A549 (cell line): ENCODE data around the gene CD63. TPM values are rescaled to one million over a fixed set of nuclear protein-coding genes. Genes with fewer than 3 reads are reported as not detected.

Experiments
- ATAC-seq, 2 experiments: fragments of 200-7000 bp in 1 of 2; fragments of >200 bp in 1 of 2; cut with Nextera tagmentation in 1 of 2; cut with Tn5 transposase in 1 of 2; 3 replicates each; pipeline versions ENCODE4 v1.8.0 to v1.9.1; 2018 to 2020; ENCODE audit warnings: mild to moderate bottlenecking in 1 of 2, moderate library complexity in 1 of 2
- CTCF ChIA-PET: fragments of 300-600 bp; sonication (Branson Sonifier 250); formaldehyde crosslinking; extraction: SDS; loops from one replicate; lab custom pipeline; 2021; ENCODE audit warnings: antibody characterized with exemption, inconsistent platforms; lab: Yijun Ruan, JAX
- POLR2A ChIA-PET: fragments of 350-600 bp; formaldehyde crosslinking; extraction: SDS; loops from one replicate; lab custom pipeline; 2021; ENCODE audit warnings: antibody characterized with exemption, inconsistent platforms; lab: Yijun Ruan, JAX
- DNase-seq, 2 experiments: peaks; one replicate each; pipeline versions ENCODE4 v3.0.0 to v3.0.0-alpha.2; 2011 to 2016; ENCODE audit warnings: low read depth in 1 of 2, low spot score in 1 of 2
- FAIRE-seq: peaks from 2 replicates; lab custom pipeline; 2011; peaks lifted over from hg19 to GRCh38; lab: Jason Lieb, UNC
- H3K27ac ChIP-seq, 2 experiments: fragments of >200 bp; sonication (Bioruptor Twin); formaldehyde crosslinking; 3 replicates each; pipeline ENCODE4 v1.5.1; 2016 to 2017
- H3K4me1 ChIP-seq: fragments of >200 bp; sonication (Bioruptor Twin); formaldehyde crosslinking; 3 replicates; pipeline ENCODE4 v1.6.1; 2016
- H3K4me2 ChIP-seq: fragments of >200 bp; sonication (Bioruptor Twin); formaldehyde crosslinking; 3 replicates; pipeline ENCODE4 v1.6.1; 2016
- H3K4me3 ChIP-seq: fragments of >200 bp; sonication (Bioruptor Twin); formaldehyde crosslinking; 3 replicates; pipeline ENCODE4 v1.5.1; 2016
- H3K9me3 ChIP-seq: fragments of >200 bp; sonication (Bioruptor Twin); formaldehyde crosslinking; 3 replicates; pipeline ENCODE4 v1.6.1; 2016
- BHLHE40 ChIP-seq: IDR thresholded peaks from 2 replicates; pipeline ENCODE4 v1.6.1; 2012; ENCODE audit warnings: low read depth, low read length, inconsistent platforms
- CBX2 ChIP-seq: fragments of 200-600 bp; sonication (generic); IDR thresholded peaks from 2 replicates; pipeline ENCODE4 v1.6.1; 2016; ENCODE audit warnings: low read depth, mild to moderate bottlenecking, borderline replicate concordance
- EP300 ChIP-seq, 2 experiments: fragments of >200 bp; sonication (Bioruptor Twin); formaldehyde crosslinking; IDR thresholded peaks; 2 replicates in 1 of 2; 3 replicates in 1 of 2; pipeline ENCODE4 v1.6.1; 2016 to 2017
- FOXS1 ChIP-seq: fragments of 250-450 bp; sonication (Bioruptor Pico); IDR thresholded peaks from 2 replicates; pipeline ENCODE4 v1.5.0; 2020; ENCODE audit warnings: mild to moderate bottlenecking, moderate library complexity
- GATA3 ChIP-seq: IDR thresholded peaks from 2 replicates; pipeline ENCODE4 v1.6.1; 2012; ENCODE audit warnings: borderline replicate concordance
- HMGXB4 ChIP-seq: fragments of 250-450 bp; sonication (Bioruptor Pico); IDR thresholded peaks from 2 replicates; pipeline ENCODE4 v1.5.0; 2021; ENCODE audit warnings: mild to moderate bottlenecking, moderate library complexity, borderline replicate concordance
- HOXA7 ChIP-seq: fragments of 250-450 bp; sonication (Bioruptor Pico); IDR thresholded peaks from 2 replicates; pipeline ENCODE4 v1.5.0; 2020; ENCODE audit warnings: mild to moderate bottlenecking, moderate library complexity
- HOXB5 ChIP-seq: fragments of 250-450 bp; sonication (Bioruptor Pico); IDR thresholded peaks from 2 replicates; pipeline ENCODE4 v1.5.0; 2020; ENCODE audit warnings: mild to moderate bottlenecking, moderate library complexity
- JUN ChIP-seq, 2 experiments: fragments of >200 bp; sonication (Bioruptor Twin); formaldehyde crosslinking; IDR thresholded peaks; 2 replicates in 1 of 2; 3 replicates in 1 of 2; pipeline ENCODE4 v1.6.1; 2016 to 2017
- JUNB ChIP-seq: fragments of >200 bp; sonication (Bioruptor Twin); formaldehyde crosslinking; IDR thresholded peaks from 2 replicates; pipeline ENCODE4 v1.6.1; 2016
- KDM5A ChIP-seq: fragments of 200-600 bp; sonication (generic); IDR thresholded peaks from 2 replicates; pipeline ENCODE4 v1.6.1; 2016; ENCODE audit warnings: antibody characterized with exemption, mild to moderate bottlenecking
- MAZ ChIP-seq: fragments of 150-350 bp; IDR thresholded peaks from 2 replicates; pipeline ENCODE4 v1.6.1; 2014; ENCODE audit warnings: antibody characterized with exemption, low read depth, low read length, borderline replicate concordance
- MYC ChIP-seq: IDR thresholded peaks from 2 replicates; pipeline ENCODE4 v1.6.1; 2012; ENCODE audit warnings: mild to moderate bottlenecking, inconsistent platforms, low read length, improper control_type of control experiment, borderline replicate concordance
- POLR2A ChIP-seq: IDR thresholded peaks from 2 replicates; pipeline ENCODE4 v1.6.1; 2012; ENCODE audit warnings: mild to moderate bottlenecking, low read length
- RAD21 ChIP-seq, 2 experiments: fragments of >200 bp in 1 of 2; sonication (Bioruptor Twin) in 1 of 2; formaldehyde crosslinking in 1 of 2; IDR thresholded peaks in 1 of 2; conservative IDR thresholded peaks in 1 of 2; 2 replicates in 1 of 2; 3 replicates in 1 of 2; pipeline ENCODE4 v1.6.1; 2012 to 2018; ENCODE audit warnings: inconsistent platforms in 1 of 2
- RARB ChIP-seq: fragments of 250-450 bp; sonication (Bioruptor Pico); IDR thresholded peaks from 2 replicates; pipeline ENCODE4 v1.8.0; 2021; ENCODE audit warnings: mild to moderate bottlenecking, moderate library complexity
- RNF2 ChIP-seq: fragments of 200-600 bp; sonication (generic); IDR thresholded peaks from 2 replicates; pipeline ENCODE4 v1.6.1; 2016; ENCODE audit warnings: low read depth, mild to moderate bottlenecking, antibody characterized with exemption, moderate library complexity, borderline replicate concordance
- SMC3 ChIP-seq: fragments of >200 bp; sonication (Bioruptor Twin); formaldehyde crosslinking; IDR thresholded peaks from 3 replicates; pipeline ENCODE4 v1.6.1; 2018; ENCODE audit warnings: inconsistent platforms
- SREBF2 ChIP-seq: fragments of 450-650 bp; IDR thresholded peaks from 2 replicates; pipeline ENCODE4 v1.6.1; 2014; ENCODE audit warnings: mild to moderate bottlenecking, moderate library complexity
- TFCP2L1 ChIP-seq: fragments of 250-450 bp; sonication (Bioruptor Pico); IDR thresholded peaks from 2 replicates; pipeline ENCODE4 v1.5.0; 2021; ENCODE audit warnings: mild to moderate bottlenecking
- TP53 ChIP-seq: fragments of 250-450 bp; sonication (Bioruptor Pico); IDR thresholded peaks from 2 replicates; pipeline ENCODE4 v1.5.0; 2021; ENCODE audit warnings: mild to moderate bottlenecking, moderate library complexity
- ZC3H11A ChIP-seq: fragments of 450-650 bp; IDR thresholded peaks from 2 replicates; pipeline ENCODE4 v1.6.1; 2014; ENCODE audit warnings: antibody characterized with exemption, mild to moderate bottlenecking
- ZNF302 ChIP-seq: fragments of 250-450 bp; sonication (Bioruptor Pico); IDR thresholded peaks from 2 replicates; pipeline ENCODE4 v1.9.0; 2021; ENCODE audit warnings: inconsistent platforms, mild to moderate bottlenecking, moderate library complexity
- ZSCAN20 ChIP-seq: fragments of 250-450 bp; sonication (Bioruptor Pico); IDR thresholded peaks from 2 replicates; pipeline ENCODE4 v1.8.0; 2022; ENCODE audit warnings: mild to moderate bottlenecking, moderate library complexity
- WGBS: methylation state at CpG from one replicate; pipeline ENCODE4 v1.1.6; 2017; ENCODE audit errors: missing lambda C conversion rate; 5-methylcytosine and 5-hydroxymethylcytosine counted together
- polyA plus RNA-seq, 4 experiments: library from polyadenylated mRNA; depleted of rRNA in 3 of 4; stranded (reverse); fragments of >200 nt; fragmentation: RNase III in 1 of 4; extraction: RNeasy Plus Mini Kit Qiagen cat#74134 plus additional on column Dnase treatment in 1 of 4; gene quantifications; 2 replicates in 3 of 4; 3 replicates in 1 of 4; pipeline ENCODE4 v1.2.3, GENCODE V29; 2011 to 2017
- TF ChIP-seq, protein P1 (sequence below): IDR thresholded peaks from 2 replicates; pipeline ENCODE4 v1.6.1; 2012
- TF ChIP-seq, protein P2 (sequence below): IDR thresholded peaks from 2 replicates; pipeline ENCODE4 v1.6.1; 2012

Gene CD63
- polyA plus RNA-seq, 2 of the 4 experiments (the other 2 are of a cell fraction) = 530 to 724 TPM

DNA sequence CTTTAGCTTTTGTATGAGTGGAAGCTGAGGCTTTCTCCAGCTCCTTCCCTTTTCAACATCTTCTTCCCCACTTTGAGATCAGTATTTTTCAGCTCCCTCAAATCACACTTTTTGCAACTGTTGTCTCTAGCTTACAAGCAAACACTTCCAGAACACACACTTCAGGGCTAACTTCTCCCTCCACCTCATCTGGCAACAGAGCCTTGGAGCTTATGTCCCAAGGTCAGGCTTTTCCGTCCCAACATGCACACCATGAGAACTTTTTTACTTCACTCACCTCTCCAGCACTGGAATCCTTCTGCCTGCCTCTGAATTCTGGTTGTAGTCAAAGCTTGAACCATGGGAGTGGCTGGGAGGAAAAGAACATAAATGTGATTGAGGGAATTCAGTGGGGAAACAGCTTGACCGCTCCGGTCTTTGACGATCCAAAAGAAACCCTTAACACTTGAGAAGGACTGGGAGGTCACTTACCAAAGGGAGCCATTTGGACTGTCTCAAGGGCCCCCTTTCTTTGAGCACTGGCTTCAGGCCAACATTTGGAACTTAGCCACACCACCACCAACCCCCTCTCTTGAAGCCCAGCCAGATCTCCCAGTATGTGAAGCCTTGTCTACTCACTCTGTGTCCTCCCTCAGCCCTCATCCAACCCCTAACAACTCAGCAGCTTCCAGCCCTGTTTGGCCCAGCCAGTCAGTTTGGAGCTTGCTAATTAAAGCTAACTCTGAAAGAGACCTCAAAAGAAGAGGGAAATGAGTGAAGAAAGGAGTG lies 16.8 kb downstream of the CD63 start:
- TF ChIP-seq JUNB (no peak), BHLHE40 (no peak), FOXS1 (no peak), GATA3 (no peak), TFCP2L1 (no peak), SREBF2 (no peak)
- WGBS = 67% methylated on average over 4 of the region's 4 CpGs
- Histone ChIP-seq H3K9me3 (no peaks in the 10 kb centered on the region), H3K4me1 (peaks cover 20% of the 10 kb centered on the region), H3K4me2 (no peak overlapping the region), H3K27ac (no peak overlapping the region), H3K4me3 (no peak overlapping the region)
- FAIRE-seq = no peak
- ChIA-PET CTCF (interaction anchor here (0.6 to 1.8 kb wide), 9 partner anchors 10 to 56 kb away, joined by 3 to 9 read pairs (median 4); a partner anchor contains a TSS), POLR2A (no interaction called here)
- no peak for ATAC-seq
- DNase-seq = no peak

DNA sequence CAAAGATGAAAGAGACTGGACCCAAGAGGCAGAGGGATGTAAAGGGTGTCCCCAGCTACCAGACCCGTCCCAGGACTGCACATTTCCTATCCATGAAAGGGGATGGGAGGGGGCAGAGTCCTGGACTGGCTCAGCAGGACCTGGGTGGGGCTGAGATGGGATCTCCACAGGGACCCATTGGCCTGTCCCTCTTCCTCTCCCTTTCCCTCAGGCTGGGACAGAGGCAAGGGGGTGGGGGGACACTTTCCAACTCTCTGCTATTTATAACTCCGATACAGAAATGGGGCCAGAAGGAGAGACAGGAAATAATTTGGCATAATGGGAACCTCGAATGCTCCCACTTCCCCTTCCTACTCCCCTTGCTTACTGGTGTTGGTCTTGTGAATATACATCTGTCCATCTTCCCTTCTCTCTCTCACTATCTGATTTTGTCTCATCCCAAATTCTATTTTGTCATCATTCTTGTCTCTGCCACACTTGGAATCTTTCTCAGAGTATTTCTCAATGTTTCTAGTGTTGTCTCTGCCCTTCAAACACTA lies 20.0 kb downstream of the CD63 start:
- Histone ChIP-seq H3K9me3 (no peaks in the 10 kb centered on the region), H3K27ac (no peak overlapping the region), H3K4me2 (peak overlapping the region; percentile 99), H3K4me3 (peak overlapping the region; percentile 86; the same call in 2 of the 3 replicates), H3K4me1 (peaks cover 20% of the 10 kb centered on the region; the same call in 2 of the 3 replicates)
- TF ChIP-seq ZNF302 (CRISPR knock-in tag) (no peak), HOXA7 (CRISPR knock-in tag) (no peak), RAD21 (conservative IDR thresholded peaks at IDR 0.05 in 1 of 2, IDR thresholded peaks at IDR 0.05 in 1 of 2) (no peak), TP53 (CRISPR knock-in tag) (no peak), POLR2A (no peak), RNF2 (no peak), ZSCAN20 (no peak), KDM5A (no peak), CBX2 (no peak), MAZ (no peak), HOXB5 (CRISPR knock-in tag) (no peak)
- TF ChIP-seq, protein P1, sequence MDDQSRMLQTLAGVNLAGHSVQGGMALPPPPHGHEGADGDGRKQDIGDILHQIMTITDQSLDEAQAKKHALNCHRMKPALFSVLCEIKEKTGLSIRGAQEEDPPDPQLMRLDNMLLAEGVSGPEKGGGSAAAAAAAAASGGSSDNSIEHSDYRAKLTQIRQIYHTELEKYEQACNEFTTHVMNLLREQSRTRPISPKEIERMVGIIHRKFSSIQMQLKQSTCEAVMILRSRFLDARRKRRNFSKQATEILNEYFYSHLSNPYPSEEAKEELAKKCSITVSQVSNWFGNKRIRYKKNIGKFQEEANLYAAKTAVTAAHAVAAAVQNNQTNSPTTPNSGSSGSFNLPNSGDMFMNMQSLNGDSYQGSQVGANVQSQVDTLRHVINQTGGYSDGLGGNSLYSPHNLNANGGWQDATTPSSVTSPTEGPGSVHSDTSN = no peak
- CTCF ChIA-PET = no interaction called here
- WGBS = 25% methylated on average over 3 of the region's 3 CpGs
- FAIRE-seq (no peak), ATAC-seq (0 out of 6 replicates have a peak, but pooled peaks of 1 of the 2 experiments have one; percentile 3), DNase-seq (no peak)
- POLR2A ChIA-PET = no interaction called here

DNA sequence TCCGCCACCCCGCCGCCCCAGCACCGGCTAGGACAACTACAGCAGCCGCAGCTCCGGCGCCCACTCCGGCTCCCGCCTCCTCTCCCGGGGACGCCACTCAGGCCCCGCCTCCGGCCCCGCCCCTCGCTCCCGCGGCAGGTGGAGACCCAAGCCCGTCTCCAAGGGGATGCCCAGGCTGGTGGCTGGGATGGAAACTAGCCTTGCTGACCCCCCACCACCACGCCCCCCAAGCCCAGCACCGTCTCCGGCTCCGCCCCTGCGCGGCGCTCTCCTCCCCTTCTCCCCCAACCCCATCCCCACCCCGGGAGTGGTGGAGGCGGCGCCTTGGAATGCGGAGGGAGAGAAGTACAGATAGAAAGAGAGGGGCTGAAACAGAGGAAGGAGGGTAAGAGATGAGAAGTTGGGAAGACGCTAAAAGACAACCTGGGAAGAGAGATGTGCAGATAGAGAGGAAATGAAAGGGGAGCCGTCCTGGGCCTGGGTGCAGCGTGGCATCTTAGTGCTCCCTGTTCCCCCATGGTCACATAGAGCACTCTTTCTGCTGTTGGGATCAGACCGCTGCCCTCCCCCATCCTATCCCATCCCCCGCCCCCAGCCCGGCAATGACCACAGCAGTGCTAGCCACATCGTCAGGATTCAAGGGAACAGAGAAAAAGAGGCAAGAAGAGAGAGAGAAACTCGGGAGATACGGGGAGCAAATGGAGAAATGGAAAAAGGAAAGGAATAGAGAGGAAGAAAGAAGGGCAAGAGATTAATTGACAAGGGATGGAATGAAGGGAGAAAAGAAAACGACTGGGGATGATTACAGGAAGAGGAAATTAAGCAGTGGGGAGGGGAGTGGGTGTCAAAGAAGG lies 20.7 kb downstream of the CD63 start, which contains the start of gene ITGA7:
Gene ITGA7, minus strand, starts transcription at position 64 of the 854 bp plus-strand sequence. CDS start 222 bp downstream, outside the sequence.
- no peak for TF ChIP-seq JUNB
- no peak for TF ChIP-seq BHLHE40
- TF ChIP-seq RNF2 = no peak
- TF ChIP-seq ZC3H11A = no peak
- TF ChIP-seq, protein P2, sequence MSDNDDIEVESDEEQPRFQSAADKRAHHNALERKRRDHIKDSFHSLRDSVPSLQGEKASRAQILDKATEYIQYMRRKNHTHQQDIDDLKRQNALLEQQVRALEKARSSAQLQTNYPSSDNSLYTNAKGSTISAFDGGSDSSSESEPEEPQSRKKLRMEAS = no peak
- TF ChIP-seq HMGXB4 (CRISPR knock-in tag) = no peak
- no peak for TF ChIP-seq MYC
- TF ChIP-seq SMC3 = no peak
- TF ChIP-seq JUN (IDR thresholded peaks at IDR 0.05) = no peak
- no peak for TF ChIP-seq HOXA7 (CRISPR knock-in tag)
- TF ChIP-seq RARB = no peak
- no peak for TF ChIP-seq TP53 (CRISPR knock-in tag)
- TF ChIP-seq EP300 (IDR thresholded peaks at IDR 0.05) = no peak
- TF ChIP-seq, all 56 proteins: peak for 0
- peak within 1 kb of the TSS; percentile 50 to 79; a peak in 5 of 6 replicates for H3K27ac ChIP-seq
- ChIA-PET CTCF (interaction anchor here (0.8 to 3.1 kb wide), 3 partner anchors 9 to 19 kb away, joined by 3 to 20 read pairs (median 4); partner anchors contain the start of genes BLOC1S1 and RDH5), POLR2A (no interaction called here)
- H3K4me1 ChIP-seq = peaks cover 16% of the 10 kb centered on the region; the same call in 2 of the 3 replicates
- DNase-seq (peak in 1 of 2 experiments; percentile 77), FAIRE-seq (no peak), ATAC-seq (peak; percentile 67 to 82)
- peak within 1 kb of the TSS; percentile 99 for H3K4me2 ChIP-seq
- no peaks in the 10 kb centered on the region for H3K9me3 ChIP-seq
- H3K4me3 ChIP-seq = peak within 1 kb of the TSS; percentile 86
- WGBS = 9% methylated on average over 16 of the region's 39 CpGs
